ENCODE data around the gene SCN1A.
A peak's percentile ranks its signal among the peaks of the same experiment; 100 is the strongest.
"Not testable (repeated sequence)": the region's sequence is repeated elsewhere in the genome, so short reads cannot be mapped to it uniquely, and the experiment has no call there.

The SCN1A gene

GRCh38 chr2:166081131-166081632, 46.6 kb downstream of the SCN1A start:
- DNase-seq (ENCODE audit: low spot score), result no peak

DNA sequence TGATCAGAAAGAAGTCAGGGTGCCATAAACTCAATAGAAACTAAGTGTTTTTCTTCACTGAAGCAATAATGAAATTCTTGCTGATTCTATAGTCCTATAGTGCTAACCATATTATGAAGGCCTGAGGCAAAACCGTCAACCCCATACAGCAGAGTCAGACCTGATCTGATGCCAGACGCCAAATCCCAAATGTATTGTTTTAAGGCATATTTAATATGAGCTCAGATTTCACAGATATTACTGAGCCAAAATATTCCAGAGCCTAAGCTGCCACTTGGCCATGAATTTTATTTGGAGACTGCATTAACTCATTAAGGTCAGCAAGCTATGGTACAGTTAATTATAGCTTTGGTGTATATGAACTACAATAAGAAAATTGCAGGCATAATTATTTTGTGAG, 53.4 kb downstream of the SCN1A start:
- DNase-seq (ENCODE audit: low spot score), result no peak

DNA sequence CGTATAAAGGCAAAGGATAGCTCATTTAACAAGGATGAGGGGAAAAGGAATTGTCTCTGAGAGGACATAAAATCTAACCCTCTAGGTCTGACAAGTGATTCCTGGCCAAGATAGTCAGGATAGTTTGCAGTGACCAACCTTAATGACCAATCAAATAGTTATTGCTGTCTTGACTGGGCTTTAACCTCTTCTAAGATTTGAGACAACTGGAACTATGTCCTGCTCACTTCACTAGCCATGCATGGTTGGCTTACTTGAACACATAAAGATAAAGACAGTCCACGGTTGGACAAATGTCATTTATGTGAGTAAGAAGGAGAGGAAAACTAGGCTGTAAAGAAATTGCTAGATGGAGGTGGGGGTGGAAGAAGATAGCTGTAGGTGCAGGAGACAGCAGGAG, 53.8 kb downstream of the SCN1A start:
- no peak for DNase-seq (ENCODE audit: low spot score)

DNA sequence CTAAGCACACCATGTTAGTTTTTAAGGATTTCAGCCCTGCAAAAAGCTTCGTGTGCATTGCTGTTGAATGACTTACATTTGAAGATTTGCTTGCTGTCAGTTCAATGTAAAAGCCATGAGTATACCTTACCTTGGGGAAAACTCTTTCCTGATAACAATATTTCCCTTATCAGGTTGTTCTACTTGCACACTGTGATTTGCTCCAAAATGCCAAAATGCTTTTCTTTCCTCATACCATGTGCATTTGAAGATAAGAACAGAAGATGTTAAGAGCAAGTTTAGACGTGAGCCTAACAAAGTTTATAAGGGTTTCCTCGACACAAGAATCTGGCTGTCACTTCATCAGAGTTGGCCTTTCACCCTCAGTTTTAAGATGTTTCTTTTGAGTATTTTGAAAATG, 57.6 kb downstream of the SCN1A start:
- DNase-seq (ENCODE audit: low spot score), result no peak

- no peak for DNase-seq (ENCODE audit: low spot score)
Measured at GRCh38 chr2:166068981-166069380, 58.8 kb downstream of the SCN1A start.

- DNase-seq (ENCODE audit: low spot score), result no peak
Measured at GRCh38 chr2:166067229-166067628, 60.6 kb downstream of the SCN1A start.

DNA sequence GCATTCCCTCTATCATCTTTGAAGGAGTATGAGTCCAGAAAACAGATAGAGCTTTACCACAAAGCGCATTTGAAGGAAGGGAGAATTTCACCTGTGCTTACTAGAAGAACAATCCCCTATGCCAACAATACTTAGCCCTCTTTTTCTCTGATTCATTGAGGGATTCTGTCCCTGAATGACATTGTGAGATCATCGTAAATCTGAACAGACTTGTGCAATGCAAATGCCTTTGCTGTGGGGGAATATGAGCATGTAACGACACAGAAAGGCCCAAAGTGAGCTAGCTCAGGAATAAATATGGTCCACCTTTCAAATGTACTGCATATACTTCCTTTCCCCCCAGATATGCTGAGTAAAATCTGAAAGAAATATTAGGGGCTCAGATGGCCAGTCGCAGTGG, 67.6 kb downstream of the SCN1A start:
- no peak for DNase-seq (ENCODE audit: low spot score)

GRCh38 chr2:166057370-166058164, 70.3 kb downstream of the SCN1A start:
- DNase-seq (ENCODE audit: low spot score), result peak; percentile 19

GRCh38 chr2:166044853-166045483, 82.9 kb downstream of the SCN1A start:
- DNase-seq (ENCODE audit: low spot score), result no peak

DNA sequence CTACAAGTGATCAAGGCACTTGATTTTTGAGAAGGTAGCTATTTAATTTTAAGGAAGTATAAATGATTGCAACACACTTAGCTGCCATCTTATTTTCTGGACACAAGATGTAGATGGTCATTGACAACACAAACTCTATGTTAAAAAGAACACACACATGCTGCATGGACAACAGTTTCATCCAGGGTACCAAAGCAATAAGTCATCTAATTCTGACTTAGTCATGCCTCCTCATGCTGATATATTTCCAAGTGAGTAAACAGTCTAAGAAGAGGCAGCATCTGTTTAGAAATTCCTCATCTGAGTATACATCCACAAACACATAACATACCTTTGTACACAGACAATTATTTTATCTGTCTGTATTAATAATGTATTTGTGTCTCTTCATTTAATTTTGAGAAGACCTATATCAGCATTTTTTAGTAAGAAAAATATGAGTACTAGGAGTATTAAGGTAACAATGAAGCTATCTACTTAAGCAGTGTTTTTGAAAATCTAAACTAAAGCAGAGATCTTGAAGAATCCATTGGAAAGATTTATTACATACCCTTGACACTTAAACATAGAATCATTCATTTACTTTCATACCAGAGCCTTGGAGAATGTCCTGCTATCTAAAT, 84.9 kb downstream of the SCN1A start:
- no peak for DNase-seq (ENCODE audit: low spot score)

GRCh38 chr2:166042356-166042755, 85.5 kb downstream of the SCN1A start:
- no peak for DNase-seq (ENCODE audit: low spot score)

GRCh38 chr2:166041613-166042012, 86.2 kb downstream of the SCN1A start:
- DNase-seq (ENCODE audit: low spot score), result no peak

GRCh38 chr2:166032361-166032760, 95.5 kb downstream of the SCN1A start:
- DNase-seq (ENCODE audit: low spot score), result no peak

GRCh38 chr2:166031054-166031453, 96.8 kb downstream of the SCN1A start:
- DNase-seq (ENCODE audit: low spot score), result no peak

GRCh38 chr2:166025313-166025712, 102.5 kb downstream of the SCN1A start:
- DNase-seq (ENCODE audit: low spot score), result no peak

GRCh38 chr2:166017208-166017607, 110.6 kb downstream of the SCN1A start:
- DNase-seq (ENCODE audit: low spot score), result no peak

DNA sequence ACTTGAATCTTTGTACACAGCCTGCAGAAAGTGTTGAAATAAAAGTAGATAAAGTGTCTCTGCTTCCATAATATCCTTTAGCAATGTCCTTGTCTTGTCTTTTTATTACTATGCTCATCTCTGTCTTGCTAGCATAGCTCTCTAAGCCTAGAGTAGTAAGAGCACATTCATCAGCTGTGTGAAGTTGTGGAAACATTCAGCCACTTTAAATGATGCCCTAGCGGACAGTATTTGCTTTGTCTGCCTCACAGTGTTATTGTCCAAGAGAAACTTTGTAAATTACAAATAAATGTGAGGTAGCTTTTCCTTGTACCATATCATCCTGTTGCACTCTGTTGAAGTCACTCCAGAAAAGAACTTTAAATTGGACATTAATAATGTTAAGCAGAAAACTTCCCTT, 113.9 kb downstream of the SCN1A start:
- DNase-seq (ENCODE audit: low spot score), result no peak

- DNase-seq (ENCODE audit: low spot score), result no peak
Measured at GRCh38 chr2:166011660-166012059, 116.2 kb downstream of the SCN1A start.

GRCh38 chr2:166000401-166000800, 127.4 kb downstream of the SCN1A start:
- DNase-seq (ENCODE audit: low spot score), result no peak

DNA sequence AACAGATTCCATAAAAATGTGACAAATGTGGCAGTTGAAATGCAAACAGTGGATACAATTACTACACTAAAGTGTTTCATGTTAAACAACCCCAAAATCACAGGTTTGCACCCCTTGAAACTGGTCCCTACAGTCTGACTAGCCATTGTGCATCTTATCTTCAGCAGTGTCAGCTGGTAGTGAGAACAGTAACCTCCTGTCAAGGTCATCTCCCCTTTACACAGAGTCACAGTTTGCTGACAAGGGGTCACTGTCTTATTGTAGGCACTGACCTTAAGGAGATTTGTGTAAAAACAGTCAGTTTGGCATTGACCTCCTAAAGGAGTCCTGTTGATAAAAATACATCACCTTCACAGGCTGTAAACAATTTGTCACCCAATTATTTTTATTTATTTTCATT, 137.0 kb downstream of the SCN1A start:
- DNase-seq (ENCODE audit: low spot score), result no peak

DNA sequence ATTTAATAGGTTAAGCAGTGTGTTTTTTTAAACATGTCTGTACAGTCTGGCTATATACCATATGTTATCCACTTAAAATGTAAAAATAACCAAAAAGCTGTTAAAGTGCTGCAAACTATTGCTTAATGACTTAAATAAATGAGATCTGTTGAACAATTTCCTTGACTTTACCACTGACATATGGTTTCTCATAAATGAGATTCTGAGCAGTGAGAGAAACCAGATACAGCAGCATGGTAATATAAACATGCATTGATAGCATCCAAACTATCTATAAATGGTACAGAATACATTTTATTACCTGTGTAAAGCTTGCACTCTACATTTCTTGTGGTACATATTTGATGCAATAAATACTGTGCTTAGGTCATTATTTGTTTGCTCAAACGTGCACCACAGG, 138.0 kb downstream of the SCN1A start:
- DNase-seq (ENCODE audit: low spot score), result no peak

- no peak for DNase-seq (ENCODE audit: low spot score)
Measured at GRCh38 chr2:165985120-165985519, 142.7 kb downstream of the SCN1A start.

DNA sequence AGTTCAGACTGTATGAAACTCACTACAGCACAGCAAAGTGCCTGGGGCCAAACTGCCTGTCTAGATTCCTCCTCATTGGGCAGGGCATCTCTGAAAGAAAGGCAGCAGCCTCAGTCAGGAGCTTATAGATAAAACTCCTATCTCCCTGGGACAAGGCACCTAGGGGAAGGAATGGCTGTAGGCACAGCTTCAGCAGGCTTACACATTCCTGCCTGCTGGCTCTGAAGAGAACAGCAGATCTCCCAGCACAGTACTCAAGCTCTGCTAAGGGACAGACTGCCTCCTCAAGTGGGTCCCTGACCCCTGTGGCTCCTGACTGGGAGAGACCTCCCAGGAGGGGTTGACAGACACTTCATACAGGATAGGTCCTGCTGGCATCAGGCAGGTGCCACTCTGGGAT, 155.7 kb downstream of the SCN1A start:
- DNase-seq (ENCODE audit: low spot score), result not testable (repeated sequence)

Data from LoVo (cell line).